GM18870 (cell line): ENCODE data around the gene SRGAP2C.
"Not testable (repeated sequence)": the region's sequence is repeated elsewhere in the genome, so short reads cannot be mapped to it uniquely, and the experiment has no call there.

Experiments
- ATAC-seq: cut with Tn5 transposase; IDR thresholded peaks from one replicate; pipeline ENCODE4 v1.9.1; 2021; ENCODE audit warnings: moderate library complexity; ENCODE audit not compliant: unreplicated experiment

SRGAP2C gene

GRCh38 chr1:121408354-121408753 lies 223.6 kb downstream of the SRGAP2C start:
- ATAC-seq, result no peak

- ATAC-seq, result no peak
These were observed 229.0 kb downstream of the SRGAP2C start for GRCh38 chr1:121413821-121414220.

DNA sequence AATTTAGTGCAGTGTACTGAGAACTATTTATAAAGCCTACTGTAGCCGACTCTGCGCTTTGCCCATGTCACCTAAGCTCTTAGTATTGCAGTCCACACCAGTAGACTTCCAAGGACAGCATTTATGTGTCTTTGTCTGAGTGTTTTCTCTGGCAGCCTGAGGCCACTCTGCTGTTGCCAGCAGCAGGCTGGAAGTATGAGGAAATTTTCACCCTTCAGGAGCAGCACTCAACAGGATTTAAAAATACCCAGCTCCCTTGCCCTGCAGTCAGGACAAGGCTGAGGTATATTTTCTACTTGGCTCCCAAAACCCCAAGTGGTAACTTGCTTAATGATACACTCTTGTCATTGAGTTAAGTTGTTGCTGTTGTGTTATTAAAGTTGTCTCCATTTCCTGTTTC lies 230.1 kb downstream of the SRGAP2C start:
- ATAC-seq, result no peak

DNA sequence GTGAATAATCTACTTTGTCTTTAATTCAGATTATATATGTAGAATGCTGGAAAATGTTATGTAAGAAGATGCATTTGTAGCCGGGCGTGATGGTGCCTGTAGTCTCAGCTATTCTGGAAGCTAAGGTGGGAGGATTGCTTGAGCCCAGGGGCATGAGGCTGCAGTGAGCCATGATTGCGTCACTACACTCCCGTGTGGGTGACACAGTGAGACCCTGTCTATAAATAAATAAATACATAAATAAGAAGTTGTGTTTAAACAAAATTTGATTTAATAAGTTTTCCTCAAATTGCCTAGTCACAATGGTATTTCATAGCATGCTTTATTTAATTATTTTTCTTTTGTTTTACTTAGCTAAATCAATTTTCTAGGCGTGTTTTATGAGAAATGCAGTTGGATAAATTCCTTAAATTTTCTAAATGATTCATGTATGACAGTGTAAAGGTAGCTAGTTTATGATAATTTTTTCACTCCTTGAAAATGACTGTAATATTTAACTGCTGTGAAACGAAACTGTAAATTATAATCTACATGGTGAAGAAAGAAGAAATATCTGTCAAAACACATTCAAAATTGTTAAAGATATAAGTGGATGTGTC lies 232.6 kb downstream of the SRGAP2C start:
- no peak for ATAC-seq

DNA sequence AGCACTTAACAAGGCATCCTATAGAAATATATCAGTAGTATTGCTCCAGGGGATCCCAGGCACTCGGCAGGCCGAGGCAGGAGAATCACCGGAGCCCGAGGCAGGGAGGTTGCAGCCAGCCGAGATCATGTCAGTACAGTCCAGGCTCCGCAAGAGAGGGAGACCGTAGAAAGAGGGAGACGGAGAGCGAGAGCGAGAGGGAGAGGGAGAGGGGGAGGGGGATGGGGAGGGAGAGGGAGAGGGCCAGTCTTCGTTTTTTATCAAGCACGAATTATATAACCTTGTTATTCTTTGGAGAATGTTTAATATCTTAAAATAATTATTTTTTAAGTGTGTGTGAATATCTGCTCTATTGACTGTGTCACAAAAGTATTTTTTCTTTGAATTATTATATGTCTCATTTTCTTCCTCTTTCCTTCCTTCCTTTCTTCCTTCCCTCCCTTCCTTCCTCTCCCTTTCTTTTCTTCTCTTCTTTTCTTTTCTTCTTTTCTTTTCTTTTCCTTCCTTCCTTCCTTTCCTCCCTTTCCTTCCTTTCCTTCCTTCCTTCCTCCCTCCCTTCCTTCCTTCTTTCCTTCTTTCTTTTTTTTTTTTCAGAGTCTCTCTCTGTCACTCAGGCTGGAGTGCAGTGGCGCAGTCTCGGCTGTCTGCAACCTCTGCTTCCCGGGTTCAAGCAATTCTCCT lies 233.7 kb downstream of the SRGAP2C start:
- no peak for ATAC-seq

DNA sequence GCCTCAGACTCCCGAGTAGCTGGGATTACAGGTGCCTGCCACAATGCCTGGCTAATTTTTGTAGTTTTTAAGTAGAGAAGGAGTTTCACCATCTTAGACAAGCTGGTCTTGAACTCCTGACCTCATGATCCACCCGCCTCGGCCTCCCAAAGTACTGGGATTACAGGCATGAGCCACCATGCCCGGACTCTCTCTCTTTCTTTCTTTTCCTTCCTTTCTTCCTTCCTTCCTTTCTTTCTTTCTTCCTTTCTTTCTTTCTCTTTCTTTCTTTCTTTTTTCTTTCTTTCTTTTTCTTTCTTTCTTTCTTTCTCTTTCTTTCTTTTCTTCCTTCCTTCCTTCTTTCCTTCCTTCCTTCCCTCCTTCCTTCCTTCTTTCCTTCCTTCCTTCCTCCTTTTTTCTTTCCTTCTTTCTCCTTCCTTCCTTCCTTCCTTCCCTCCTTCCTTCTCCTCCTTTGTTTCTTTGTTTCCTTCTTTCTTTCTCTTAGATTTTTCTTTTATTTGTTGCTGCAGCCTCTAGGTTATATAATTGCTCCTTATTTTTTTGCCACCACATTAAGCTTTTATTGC lies 234.4 kb downstream of the SRGAP2C start:
- not testable (repeated sequence) for ATAC-seq

- not testable (repeated sequence) for ATAC-seq
These were observed 236.7 kb downstream of the SRGAP2C start for GRCh38 chr1:121421490-121421889.

DNA sequence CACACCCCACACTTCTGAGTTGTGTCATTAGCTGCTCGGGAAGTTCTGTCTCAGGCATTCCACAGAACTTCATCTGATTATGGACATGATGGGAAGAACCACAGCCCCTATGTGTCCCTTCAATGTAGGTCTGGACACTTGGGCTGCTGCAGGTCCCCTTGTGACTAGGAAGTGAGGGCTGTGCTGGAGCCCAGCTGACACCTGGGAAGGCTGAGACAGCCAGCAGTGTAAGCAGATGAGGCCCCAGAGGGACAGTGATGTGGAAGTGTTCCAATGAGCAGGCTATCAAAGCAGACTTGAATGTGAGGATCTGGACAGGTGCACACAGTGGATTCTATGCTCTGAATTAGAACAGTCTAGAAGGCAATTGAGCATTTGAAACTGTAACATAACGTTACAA lies 239.2 kb downstream of the SRGAP2C start:
- ATAC-seq, result not testable (repeated sequence)

DNA sequence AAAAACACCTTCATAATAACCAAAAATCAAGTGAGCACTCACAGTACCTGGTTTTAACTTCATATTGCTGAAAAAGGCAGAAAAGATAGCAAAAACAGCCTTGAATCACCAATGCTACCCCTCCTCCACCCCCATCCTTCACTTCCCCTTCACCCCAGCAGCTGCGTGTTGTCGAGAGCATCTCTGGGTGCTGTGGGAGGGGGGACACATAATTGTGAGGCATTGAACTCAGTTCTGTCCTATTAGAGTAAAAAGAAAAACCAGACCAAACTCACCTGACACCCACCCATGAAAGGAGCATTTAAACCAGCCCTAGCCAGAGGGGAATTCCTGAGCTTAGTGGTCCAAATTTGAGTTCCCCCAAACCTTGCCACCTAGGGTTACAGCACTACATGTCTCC lies 248.7 kb downstream of the SRGAP2C start:
- not testable (repeated sequence) for ATAC-seq

DNA sequence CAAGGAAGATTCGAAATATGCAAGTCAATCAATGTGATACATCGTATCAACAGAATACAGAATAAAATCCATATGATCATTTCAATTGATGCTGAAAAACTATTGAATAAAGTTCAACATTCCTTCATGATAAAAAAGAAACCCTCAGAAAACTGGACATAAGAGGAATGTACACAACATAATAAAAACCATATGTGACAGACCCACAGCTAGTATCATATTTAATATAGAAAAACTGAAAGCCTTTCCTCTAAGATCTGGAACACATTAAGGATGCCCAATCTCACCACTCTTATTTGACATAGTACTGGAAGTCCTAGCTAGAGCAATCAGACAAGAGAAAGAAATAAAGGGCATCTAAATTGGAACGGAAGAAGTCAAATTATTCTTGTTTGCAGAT lies 254.1 kb downstream of the SRGAP2C start:
- ATAC-seq, result not testable (repeated sequence)

DNA sequence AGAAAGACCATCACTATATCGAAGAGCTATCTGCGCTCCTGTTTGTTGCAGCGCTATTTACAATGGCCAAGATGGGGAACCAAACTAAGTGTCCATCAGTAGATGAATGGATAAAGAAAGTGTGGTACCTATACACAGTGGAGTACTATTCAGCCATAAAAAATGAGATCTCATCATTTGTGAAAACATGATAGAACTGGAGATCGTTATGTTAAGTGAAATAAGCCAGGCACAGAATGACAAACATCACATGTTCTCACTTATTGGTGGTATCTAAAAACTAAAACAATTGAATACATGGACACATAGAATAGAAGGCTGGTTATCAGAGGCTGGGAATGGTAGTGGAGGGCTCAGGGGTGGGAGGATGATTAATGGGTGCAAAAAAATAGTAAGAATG lies 256.2 kb downstream of the SRGAP2C start:
- ATAC-seq, result no peak
